ENCODE results near the gene WDR59. TPM values are rescaled to one million over a fixed set of nuclear protein-coding genes. Genes with fewer than 3 reads are reported as not detected.

Gene WDR59
- total RNA-seq, 2 donors from 2014 or later: 28.8 to 36.8 TPM

- TF ChIP-seq CTCF (IDR thresholded peaks at IDR 0.05): no peak
- peaks cover 50% of the 10 kb centered on the region for H3K36me3 ChIP-seq
Measured at GRCh38 chr16:74888232-74888862, 96.6 kb downstream of the WDR59 start.

DNA sequence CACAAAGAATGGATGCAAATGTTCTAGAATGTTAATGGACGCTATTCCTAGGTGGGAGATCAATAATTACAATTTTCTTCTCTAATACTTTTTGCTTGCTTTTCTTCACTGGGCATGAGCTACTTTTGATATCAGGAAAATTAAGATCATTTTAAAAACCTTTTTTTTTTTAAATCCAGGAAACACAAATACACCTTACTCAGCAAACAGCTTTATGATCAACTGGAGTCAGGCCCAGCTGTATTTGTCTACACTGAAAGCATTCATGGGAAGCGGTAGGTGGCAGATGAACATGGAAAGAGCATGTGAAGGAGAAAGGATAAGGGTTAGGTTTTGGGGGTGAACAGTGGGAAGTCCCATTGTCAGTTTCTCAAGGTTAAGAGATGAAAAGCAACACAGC, 97.8 kb downstream of the WDR59 start:
- TF ChIP-seq CTCF (IDR thresholded peaks at IDR 0.05): no peak
- H3K36me3 ChIP-seq: peaks cover 40% of the 10 kb centered on the region
- ATAC-seq (ENCODE audit: insufficient number of reproducible peaks, low FRiP score, low read depth): no peak

More at GRCh38 chr16:74888232-74888862, 96.6 kb downstream of the WDR59 start:
- H3K27ac ChIP-seq: no peak overlapping the region
- H3K9me3 ChIP-seq: no peaks in the 10 kb centered on the region
- H3K4me3 ChIP-seq: no peak overlapping the region
- H3K4me1 ChIP-seq (ENCODE audit: control insufficient read depth in 1 of 2, low read depth in 2 of 2): no peaks in the 10 kb centered on the region
- H3K27me3 ChIP-seq (replicated peaks; ENCODE audit: insufficient read depth): no peaks in the 10 kb centered on the region
- ATAC-seq (ENCODE audit: insufficient number of reproducible peaks, low FRiP score, low read depth): no peak
- DNase-seq (ENCODE audit: low spot score): no peak

DNA sequence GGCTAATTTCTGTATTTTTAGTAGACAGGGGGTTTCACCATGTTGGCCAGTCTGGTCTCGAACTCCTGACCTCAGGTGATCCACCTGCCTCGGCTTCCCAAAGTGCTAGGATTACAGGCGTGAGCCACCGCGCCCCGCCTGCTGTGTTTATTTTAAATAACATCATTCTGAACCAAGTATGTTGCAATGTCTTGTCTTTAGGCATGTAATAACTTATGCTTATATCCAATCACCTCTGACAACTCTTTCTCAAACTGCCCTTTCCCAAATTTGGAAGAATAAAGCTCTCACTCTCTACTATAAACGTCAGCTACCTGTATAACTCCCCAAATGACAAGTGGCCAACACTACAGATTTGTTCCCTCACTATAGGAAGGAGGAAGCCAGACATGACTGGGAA, 107.2 kb downstream of the WDR59 start:
- Histone ChIP-seq H3K9me3 (no peaks in the 10 kb centered on the region), H3K27me3 (replicated peaks; ENCODE audit: insufficient read depth) (no peaks in the 10 kb centered on the region), H3K36me3 (peaks cover 20% of the 10 kb centered on the region), H3K4me3 (no peak overlapping the region), H3K27ac (no peak overlapping the region), H3K4me1 (ENCODE audit: control insufficient read depth in 1 of 2, low read depth in 2 of 2) (no peaks in the 10 kb centered on the region)
- DNase-seq (ENCODE audit: low spot score) (no peak), ATAC-seq (ENCODE audit: insufficient number of reproducible peaks, low FRiP score, low read depth) (no peak)
- TF ChIP-seq CTCF (IDR thresholded peaks at IDR 0.05): no peak

More for the DNA sequence above, 97.8 kb downstream of the WDR59 start:
- H3K27ac ChIP-seq: no peak overlapping the region
- no peaks in the 10 kb centered on the region for H3K4me1 ChIP-seq (ENCODE audit: control insufficient read depth in 1 of 2, low read depth in 2 of 2)
- no peaks in the 10 kb centered on the region for H3K9me3 ChIP-seq
- no peak for DNase-seq (ENCODE audit: low spot score)
- no peak overlapping the region for H3K4me3 ChIP-seq
- H3K27me3 ChIP-seq (replicated peaks; ENCODE audit: insufficient read depth): no peaks in the 10 kb centered on the region

DNA sequence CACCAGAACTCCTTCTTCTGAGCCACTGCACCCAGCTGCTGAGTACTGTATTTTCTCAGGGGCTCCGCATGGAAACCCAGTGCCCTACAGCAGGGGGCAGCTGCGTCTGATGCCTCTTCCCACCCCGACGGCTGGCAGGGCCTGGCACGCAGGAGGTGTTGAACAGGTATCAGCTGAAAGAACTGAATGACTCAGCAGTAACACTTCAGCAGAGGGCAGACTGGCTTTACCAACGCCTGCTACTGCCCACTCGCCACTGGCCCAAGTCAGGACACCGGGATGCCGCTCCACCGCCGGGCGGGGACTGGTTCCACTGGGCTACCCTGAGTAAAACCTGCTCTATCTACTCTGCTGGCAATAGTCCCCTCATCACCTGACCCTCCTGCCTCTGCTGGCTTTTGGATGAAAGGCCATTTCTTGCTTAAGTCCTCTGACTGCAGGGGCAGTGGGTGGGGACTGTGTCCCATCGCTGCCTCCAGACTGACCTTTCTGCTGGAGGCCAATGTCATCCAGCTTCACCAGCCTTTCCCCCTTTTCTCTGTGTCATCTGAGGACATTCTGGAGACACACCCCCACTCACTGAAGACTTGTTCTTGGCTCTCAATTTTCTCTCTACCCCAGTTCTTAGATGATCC, 109.9 kb downstream of the WDR59 start:
- Histone ChIP-seq H3K27ac (no peak overlapping the region), H3K27me3 (replicated peaks; ENCODE audit: insufficient read depth) (no peaks in the 10 kb centered on the region), H3K9me3 (no peaks in the 10 kb centered on the region), H3K36me3 (peaks cover 25% of the 10 kb centered on the region), H3K4me1 (ENCODE audit: control insufficient read depth in 1 of 2, low read depth in 2 of 2) (no peaks in the 10 kb centered on the region), H3K4me3 (no peak overlapping the region)
- ATAC-seq (ENCODE audit: insufficient number of reproducible peaks, low FRiP score, low read depth) (no peak), DNase-seq (ENCODE audit: low spot score) (no peak)
- TF ChIP-seq CTCF (IDR thresholded peaks at IDR 0.05): no peak

DNA sequence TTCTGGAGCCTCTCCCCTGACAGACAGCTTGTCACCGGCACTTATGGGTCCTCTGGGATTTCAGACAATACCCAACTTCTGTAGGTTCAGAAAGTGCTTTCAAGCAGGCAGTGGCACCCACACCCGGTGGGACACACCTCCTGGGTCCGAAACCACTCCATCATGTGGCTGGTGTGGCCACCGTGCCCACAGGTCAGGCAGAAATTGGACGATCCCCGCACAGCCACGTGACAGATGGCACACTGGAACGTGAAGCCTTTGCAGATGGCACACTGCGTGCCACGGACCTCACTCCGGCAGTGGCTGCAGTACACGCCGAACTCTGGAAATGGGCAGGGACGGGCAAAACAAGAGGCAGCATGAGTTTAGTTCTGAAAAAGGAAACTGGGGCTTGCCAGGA, 110.8 kb downstream of the WDR59 start:
- Histone ChIP-seq H3K9me3 (no peaks in the 10 kb centered on the region), H3K27ac (no peak overlapping the region), H3K36me3 (peaks cover 25% of the 10 kb centered on the region), H3K4me3 (no peak overlapping the region), H3K4me1 (ENCODE audit: control insufficient read depth in 1 of 2, low read depth in 2 of 2) (no peaks in the 10 kb centered on the region), H3K27me3 (replicated peaks; ENCODE audit: insufficient read depth) (no peaks in the 10 kb centered on the region)
- no peak for ATAC-seq (ENCODE audit: insufficient number of reproducible peaks, low FRiP score, low read depth)
- no peak for DNase-seq (ENCODE audit: low spot score)
- TF ChIP-seq CTCF (IDR thresholded peaks at IDR 0.05): no peak
